ENCODE results near the gene ESRRB.

The ESRRB gene

GRCh38 chr14:76502638-76503037 is 126.7 kb downstream of the ESRRB start:
- CTCF ChIA-PET: interaction anchor here (0.7 to 0.9 kb wide), 3 partner anchors 25 to 816 kb away, joined by 3 to 4 read pairs (median 3); no protein-coding TSS in a partner anchor

GRCh38 chr14:76509311-76509710 is 133.4 kb downstream of the ESRRB start:
- Histone ChIP-seq H3K27ac (ENCODE audit: extremely low read depth, low read depth, low read length) (no peak overlapping the region), H3K9me3 (ENCODE audit: control insufficient read depth, insufficient read depth, low read depth, low read length) (no peaks in the 10 kb centered on the region), H3K36me3 (ENCODE audit: control insufficient read depth in 2 of 2, insufficient read depth in 1 of 2, low read length in 2 of 2) (no peaks in the 10 kb centered on the region), H3K4me3 (ENCODE audit: low read depth, low read length) (no peak overlapping the region), H3K4me1 (ENCODE audit: control insufficient read depth, insufficient read depth, low read length) (no peaks in the 10 kb centered on the region)
- TF ChIP-seq ZNF155 (tag by site-specific recombination; IDR thresholded peaks at IDR 0.05) (no peak), ZBTB20 (tag by site-specific recombination; IDR thresholded peaks at IDR 0.05) (no peak), ZNF335 (tag by site-specific recombination; conservative IDR thresholded peaks at IDR 0.05) (no peak), ZNF311 (tag by site-specific recombination; IDR thresholded peaks at IDR 0.05; ENCODE audit: borderline replicate concordance) (no peak), ZNF514 (tag by site-specific recombination; IDR thresholded peaks at IDR 0.05) (no peak), EGR2 (tag by site-specific recombination; IDR thresholded peaks at IDR 0.05; ENCODE audit: low read depth) (no peak), SP7 (tag by site-specific recombination; IDR thresholded peaks at IDR 0.05) (no peak), MZF1 (tag by site-specific recombination; IDR thresholded peaks at IDR 0.05; ENCODE audit: borderline replicate concordance) (no peak)
- ChIA-PET POLR2A (no interaction called here), CTCF (interaction anchor here (0.5 kb wide), 1 partner anchor 35 kb away, joined by 3 read pairs; no protein-coding TSS in a partner anchor)

More at GRCh38 chr14:76502638-76503037, 126.7 kb downstream of the ESRRB start:
- no peak for TF ChIP-seq PRDM10 (tag by site-specific recombination; IDR thresholded peaks at IDR 0.05)
- TF ChIP-seq ZNF677 (tag by site-specific recombination; IDR thresholded peaks at IDR 0.05): no peak
- TF ChIP-seq ZNF792 (tag by site-specific recombination; IDR thresholded peaks at IDR 0.05): no peak
- TF ChIP-seq SALL2 (tag by site-specific recombination; IDR thresholded peaks at IDR 0.05; ENCODE audit: borderline replicate concordance): no peak
- TF ChIP-seq REPIN1 (tag by site-specific recombination; IDR thresholded peaks at IDR 0.05; ENCODE audit: low read depth): no peak
- TF ChIP-seq ZNF549 (tag by site-specific recombination; IDR thresholded peaks at IDR 0.05): no peak
- no peak for TF ChIP-seq ZNF248 (tag by site-specific recombination; IDR thresholded peaks at IDR 0.05)
- no peak for TF ChIP-seq ZNF391 (tag by site-specific recombination; IDR thresholded peaks at IDR 0.05; ENCODE audit: borderline replicate concordance, low read depth)
- POLR2A ChIA-PET: no interaction called here
- no peak overlapping the region for H3K4me3 ChIP-seq (ENCODE audit: low read depth, low read length)
- no peaks in the 10 kb centered on the region for H3K9me3 ChIP-seq (ENCODE audit: control insufficient read depth, insufficient read depth, low read depth, low read length)
- no peaks in the 10 kb centered on the region for H3K36me3 ChIP-seq (ENCODE audit: control insufficient read depth in 2 of 2, insufficient read depth in 1 of 2, low read length in 2 of 2)
- H3K27ac ChIP-seq (ENCODE audit: extremely low read depth, low read depth, low read length): no peak overlapping the region
- H3K4me1 ChIP-seq (ENCODE audit: control insufficient read depth, insufficient read depth, low read length): no peaks in the 10 kb centered on the region

GRCh38 chr14:76510181-76510580 is 134.2 kb downstream of the ESRRB start:
- CTCF ChIA-PET: interaction anchor here (0.6 to 0.7 kb wide), 2 partner anchors 17 to 38 kb away, joined by 3 to 4 read pairs; no protein-coding TSS in a partner anchor

More at GRCh38 chr14:76510181-76510580, 134.2 kb downstream of the ESRRB start:
- no peak for TF ChIP-seq ZNF416 (tag by site-specific recombination; IDR thresholded peaks at IDR 0.05)
- TF ChIP-seq GLIS1 (tag by site-specific recombination; IDR thresholded peaks at IDR 0.05): peak; percentile 58
- no peaks in the 10 kb centered on the region for H3K36me3 ChIP-seq (ENCODE audit: control insufficient read depth in 2 of 2, insufficient read depth in 1 of 2, low read length in 2 of 2)
- H3K27ac ChIP-seq (ENCODE audit: extremely low read depth, low read depth, low read length): no peak overlapping the region
- POLR2A ChIA-PET: no interaction called here
- no peaks in the 10 kb centered on the region for H3K4me1 ChIP-seq (ENCODE audit: control insufficient read depth, insufficient read depth, low read length)
- no peaks in the 10 kb centered on the region for H3K9me3 ChIP-seq (ENCODE audit: control insufficient read depth, insufficient read depth, low read depth, low read length)
- no peak overlapping the region for H3K4me3 ChIP-seq (ENCODE audit: low read depth, low read length)
